Uterus (tissue), 2 donors: Measurements from ENCODE around the gene TXNIP.

ENCODE experiments used
- POLR2A ChIP-seq, 2 donors: fragments of 450-650 bp; IDR thresholded peaks; one replicate each; pipeline ENCODE4 v1.6.1; 2016; ENCODE audit warnings: antibody characterized with exemption in 2 of 2, mild to moderate bottlenecking in 1 of 2, moderate library complexity in 1 of 2
- TF ChIP-seq, protein P1 (sequence below), 4 experiments: fragments of 200-600 bp in 2 of 4; fragments of 450-650 bp in 2 of 4; sonication (generic) in 2 of 4; IDR thresholded peaks; one replicate each; pipeline ENCODE4 v1.5.1; 2016 to 2019; ENCODE audit warnings: antibody characterized with exemption in 4 of 4, mild to moderate bottlenecking in 2 of 4, moderate library complexity in 1 of 4

DNA sequence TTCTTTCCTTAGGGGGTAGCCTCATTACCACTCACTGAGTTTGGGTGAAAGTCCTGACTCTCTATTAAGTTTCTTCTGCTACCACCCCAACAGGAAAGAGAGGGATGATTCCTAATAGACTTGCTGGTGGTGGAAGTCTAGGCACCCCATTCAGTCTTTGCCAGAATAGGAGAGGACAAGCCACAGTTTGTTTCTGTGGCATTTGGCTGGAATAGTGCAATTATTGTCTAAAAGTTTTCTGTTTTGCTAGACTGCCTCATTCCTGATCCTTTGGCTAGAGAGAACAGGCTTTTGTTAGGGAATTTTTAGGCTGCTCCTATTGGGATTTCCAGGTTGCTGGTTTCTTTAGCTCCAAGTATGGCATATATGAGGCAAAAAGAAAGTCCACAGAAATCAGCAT, 35.1 kb upstream of the TXNIP start:
- TF ChIP-seq, protein P1, sequence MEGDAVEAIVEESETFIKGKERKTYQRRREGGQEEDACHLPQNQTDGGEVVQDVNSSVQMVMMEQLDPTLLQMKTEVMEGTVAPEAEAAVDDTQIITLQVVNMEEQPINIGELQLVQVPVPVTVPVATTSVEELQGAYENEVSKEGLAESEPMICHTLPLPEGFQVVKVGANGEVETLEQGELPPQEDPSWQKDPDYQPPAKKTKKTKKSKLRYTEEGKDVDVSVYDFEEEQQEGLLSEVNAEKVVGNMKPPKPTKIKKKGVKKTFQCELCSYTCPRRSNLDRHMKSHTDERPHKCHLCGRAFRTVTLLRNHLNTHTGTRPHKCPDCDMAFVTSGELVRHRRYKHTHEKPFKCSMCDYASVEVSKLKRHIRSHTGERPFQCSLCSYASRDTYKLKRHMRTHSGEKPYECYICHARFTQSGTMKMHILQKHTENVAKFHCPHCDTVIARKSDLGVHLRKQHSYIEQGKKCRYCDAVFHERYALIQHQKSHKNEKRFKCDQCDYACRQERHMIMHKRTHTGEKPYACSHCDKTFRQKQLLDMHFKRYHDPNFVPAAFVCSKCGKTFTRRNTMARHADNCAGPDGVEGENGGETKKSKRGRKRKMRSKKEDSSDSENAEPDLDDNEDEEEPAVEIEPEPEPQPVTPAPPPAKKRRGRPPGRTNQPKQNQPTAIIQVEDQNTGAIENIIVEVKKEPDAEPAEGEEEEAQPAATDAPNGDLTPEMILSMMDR (IDR thresholded peaks at IDR 0.05): no peak
- no peak for TF ChIP-seq POLR2A (IDR thresholded peaks at IDR 0.05)
